Osteoblast (primary cell): ENCODE data around the gene HOXC10. TPM values are rescaled to one million over a fixed set of nuclear protein-coding genes. Genes with fewer than 3 reads are reported as not detected.

Experiments used
- DNase-seq: peaks from one replicate; pipeline ENCODE4 v3.0.0; 2011; ENCODE audit warnings: low spot score, mixed read lengths; ENCODE audit not compliant: insufficient read length; ENCODE audit errors: missing footprints
- H2AFZ ChIP-seq: 2 replicates; pipeline ENCODE4 v1.6.0; 2011; ENCODE audit warnings: mild to moderate bottlenecking, low read length
- H3K27ac ChIP-seq: 2 replicates; pipeline ENCODE4 v1.5.1; 2011; ENCODE audit warnings: mild to moderate bottlenecking, low read depth, low read length, moderate library complexity
- H3K27me3 ChIP-seq: 2 replicates; pipeline ENCODE4 v1.6.0; 2012; ENCODE audit warnings: mild to moderate bottlenecking, control low read depth, inconsistent platforms, low read length, moderate library complexity; ENCODE audit not compliant: insufficient read depth
- H3K36me3 ChIP-seq: 2 replicates; pipeline ENCODE4 v1.5.1; 2011; ENCODE audit warnings: mild to moderate bottlenecking, low read length, control low read depth, moderate library complexity; ENCODE audit not compliant: insufficient read depth
- H3K4me1 ChIP-seq: 2 replicates; pipeline ENCODE4 v1.5.1; 2011; ENCODE audit warnings: mild to moderate bottlenecking, low read length, control low read depth, moderate library complexity; ENCODE audit not compliant: insufficient read depth
- H3K4me2 ChIP-seq: 2 replicates; pipeline ENCODE4 v1.6.0; 2011; ENCODE audit warnings: mild to moderate bottlenecking, low read length; ENCODE audit not compliant: insufficient read depth
- H3K4me3 ChIP-seq: fragments of 200-600 bp; sonication (generic); 3 replicates; pipeline ENCODE4 v1.5.1; 2012; ENCODE audit warnings: mild to moderate bottlenecking, low read length, inconsistent platforms; ENCODE audit not compliant: insufficient read depth
- H3K79me2 ChIP-seq: 2 replicates; pipeline ENCODE4 v1.6.0; 2012; ENCODE audit warnings: mild to moderate bottlenecking, low read length, control low read depth, inconsistent platforms; ENCODE audit not compliant: insufficient read depth
- H3K9me3 ChIP-seq: 2 replicates; pipeline ENCODE4 v1.5.1; 2011; ENCODE audit warnings: low read depth, low read length, control low read depth
- H4K20me1 ChIP-seq: 2 replicates; pipeline ENCODE4 v1.6.0; 2012; ENCODE audit warnings: mild to moderate bottlenecking, low read length, control low read depth; ENCODE audit not compliant: insufficient read depth
- total RNA-seq: library from RNA; depleted of rRNA; stranded (reverse); fragments of >200 nt; gene quantifications from 2 replicates; pipeline ENCODE4 v1.2.3, GENCODE V29; 2012
- TF ChIP-seq, protein P1 (sequence below): IDR thresholded peaks from 2 replicates; pipeline ENCODE4 v1.5.1; 2011; ENCODE audit warnings: mild to moderate bottlenecking, low read depth, low read length, moderate library complexity; ENCODE audit errors: extremely low read depth

HOXC10 gene
- total RNA-seq, 1 donor, result 11.2 TPM

DNA sequence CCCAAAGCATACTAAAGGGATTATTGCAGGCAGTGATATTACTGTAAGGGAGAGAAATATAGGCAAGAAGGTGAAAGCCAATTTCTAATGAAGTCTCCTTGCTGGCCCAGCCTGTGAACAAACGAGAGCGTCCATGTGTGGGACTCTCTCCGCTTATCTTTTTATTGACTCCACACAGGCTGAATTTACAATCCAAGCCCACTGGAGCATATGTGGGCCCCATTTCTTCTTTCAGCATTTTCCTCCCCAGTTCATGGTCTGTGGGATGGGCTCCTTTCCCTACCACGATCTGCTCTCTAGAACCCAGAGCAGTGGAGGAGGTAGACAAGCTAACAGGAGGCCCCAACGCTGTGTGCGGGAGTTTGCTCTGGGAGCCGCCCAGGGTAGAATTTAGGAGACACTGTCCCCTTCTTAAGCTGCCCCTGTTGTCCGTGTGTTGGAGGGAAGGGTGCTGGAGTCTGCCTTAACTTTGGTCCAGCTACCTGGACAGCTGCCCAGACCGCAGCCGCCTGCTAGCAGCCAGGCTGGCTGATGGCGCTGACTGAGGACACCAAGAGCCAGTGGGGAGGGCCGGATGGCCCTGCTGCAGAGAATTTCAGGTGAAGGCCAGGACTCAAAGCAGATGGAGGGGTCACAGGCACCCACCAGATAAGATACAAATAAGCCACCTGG lies 15.2 kb upstream of the HOXC10 start:
- TF ChIP-seq, protein P1, sequence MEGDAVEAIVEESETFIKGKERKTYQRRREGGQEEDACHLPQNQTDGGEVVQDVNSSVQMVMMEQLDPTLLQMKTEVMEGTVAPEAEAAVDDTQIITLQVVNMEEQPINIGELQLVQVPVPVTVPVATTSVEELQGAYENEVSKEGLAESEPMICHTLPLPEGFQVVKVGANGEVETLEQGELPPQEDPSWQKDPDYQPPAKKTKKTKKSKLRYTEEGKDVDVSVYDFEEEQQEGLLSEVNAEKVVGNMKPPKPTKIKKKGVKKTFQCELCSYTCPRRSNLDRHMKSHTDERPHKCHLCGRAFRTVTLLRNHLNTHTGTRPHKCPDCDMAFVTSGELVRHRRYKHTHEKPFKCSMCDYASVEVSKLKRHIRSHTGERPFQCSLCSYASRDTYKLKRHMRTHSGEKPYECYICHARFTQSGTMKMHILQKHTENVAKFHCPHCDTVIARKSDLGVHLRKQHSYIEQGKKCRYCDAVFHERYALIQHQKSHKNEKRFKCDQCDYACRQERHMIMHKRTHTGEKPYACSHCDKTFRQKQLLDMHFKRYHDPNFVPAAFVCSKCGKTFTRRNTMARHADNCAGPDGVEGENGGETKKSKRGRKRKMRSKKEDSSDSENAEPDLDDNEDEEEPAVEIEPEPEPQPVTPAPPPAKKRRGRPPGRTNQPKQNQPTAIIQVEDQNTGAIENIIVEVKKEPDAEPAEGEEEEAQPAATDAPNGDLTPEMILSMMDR, result no peak
- Histone ChIP-seq H3K4me1 (peaks cover 9% of the 10 kb centered on the region), H3K79me2 (no peaks in the 10 kb centered on the region), H2AFZ (no peak overlapping the region), H3K4me3 (no peak overlapping the region), H3K27me3 (peaks cover 48% of the 10 kb centered on the region), H3K9me3 (no peaks in the 10 kb centered on the region), H3K4me2 (no peak overlapping the region), H4K20me1 (no peaks in the 10 kb centered on the region), H3K27ac (no peak overlapping the region), H3K36me3 (no peaks in the 10 kb centered on the region)
- DNase-seq, result no peak

- H3K36me3 ChIP-seq, result no peaks in the 10 kb centered on the region
- DNase-seq, result no peak
- no peaks in the 10 kb centered on the region for H3K79me2 ChIP-seq
- H2AFZ ChIP-seq, result no peak overlapping the region
- peaks cover 9% of the 10 kb centered on the region for H3K4me1 ChIP-seq
- H3K27ac ChIP-seq, result no peak overlapping the region
- peaks cover 41% of the 10 kb centered on the region for H3K27me3 ChIP-seq
- TF ChIP-seq, protein P1, result no peak
- H4K20me1 ChIP-seq, result no peaks in the 10 kb centered on the region
- H3K4me3 ChIP-seq, result no peak overlapping the region
- no peaks in the 10 kb centered on the region for H3K9me3 ChIP-seq
- H3K4me2 ChIP-seq, result no peak overlapping the region
These were observed 14.5 kb upstream of the HOXC10 start for GRCh38 chr12:53970451-53970850.

DNA sequence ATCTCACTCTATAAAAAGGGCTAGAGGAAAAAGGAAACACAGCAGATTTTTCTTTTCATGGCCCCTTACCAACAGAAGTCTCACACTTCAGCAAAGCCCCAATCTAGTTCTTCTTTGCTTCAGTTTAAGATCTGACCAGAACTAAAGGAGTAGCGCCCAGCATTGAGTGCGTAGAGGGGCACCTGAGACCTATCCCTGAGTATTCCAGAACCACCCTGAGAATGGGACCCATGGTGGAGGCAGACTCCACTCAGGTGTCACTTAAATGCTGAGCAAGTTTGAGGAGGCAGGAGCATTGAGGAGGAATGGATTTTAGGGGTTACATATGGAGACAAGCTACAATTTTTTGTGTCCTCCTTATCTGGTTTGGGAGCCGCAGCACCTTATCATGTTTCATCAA lies 13.8 kb upstream of the HOXC10 start:
- H3K9me3 ChIP-seq, result no peaks in the 10 kb centered on the region
- no peak for DNase-seq
- H3K27me3 ChIP-seq, result peaks cover 35% of the 10 kb centered on the region
- H3K27ac ChIP-seq, result no peak overlapping the region
- TF ChIP-seq, protein P1, result no peak
- H3K36me3 ChIP-seq, result no peaks in the 10 kb centered on the region
- H3K4me1 ChIP-seq, result peaks cover 9% of the 10 kb centered on the region
- H3K4me2 ChIP-seq, result no peak overlapping the region
- no peaks in the 10 kb centered on the region for H4K20me1 ChIP-seq
- H3K4me3 ChIP-seq, result no peak overlapping the region
- H3K79me2 ChIP-seq, result no peaks in the 10 kb centered on the region
- no peak overlapping the region for H2AFZ ChIP-seq

DNA sequence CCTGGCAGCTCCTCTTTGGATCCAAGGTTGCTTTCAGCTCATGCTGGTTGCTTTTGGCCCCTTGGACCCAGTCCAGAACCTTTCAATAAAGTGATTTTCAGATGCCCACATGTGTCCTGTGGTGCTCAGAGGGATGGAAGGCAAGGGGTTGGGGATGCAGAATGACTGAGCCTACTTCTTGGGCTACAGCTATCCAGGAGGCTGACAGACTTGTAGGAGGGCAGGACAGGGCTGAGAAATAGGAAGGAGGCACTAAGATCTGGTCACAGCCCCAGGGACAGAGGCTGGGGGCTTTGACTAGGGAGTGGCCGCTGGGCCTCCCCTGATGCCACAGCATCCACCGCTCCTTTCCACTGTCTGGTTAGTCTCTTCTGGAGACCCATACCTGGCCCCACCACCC lies 13.3 kb upstream of the HOXC10 start:
- Histone ChIP-seq H3K79me2 (no peaks in the 10 kb centered on the region), H2AFZ (no peak overlapping the region), H3K4me2 (no peak overlapping the region), H3K27ac (no peak overlapping the region), H3K4me3 (no peak overlapping the region), H3K9me3 (no peaks in the 10 kb centered on the region), H3K27me3 (peaks cover 34% of the 10 kb centered on the region), H4K20me1 (no peaks in the 10 kb centered on the region), H3K4me1 (peaks cover 9% of the 10 kb centered on the region), H3K36me3 (no peaks in the 10 kb centered on the region)
- DNase-seq, result no peak
- TF ChIP-seq, protein P1, result no peak
